ENCODE results near the gene ALDH1A3.
A peak's percentile ranks its signal among the peaks of the same experiment; 100 is the strongest.

Gene ALDH1A3

DNA sequence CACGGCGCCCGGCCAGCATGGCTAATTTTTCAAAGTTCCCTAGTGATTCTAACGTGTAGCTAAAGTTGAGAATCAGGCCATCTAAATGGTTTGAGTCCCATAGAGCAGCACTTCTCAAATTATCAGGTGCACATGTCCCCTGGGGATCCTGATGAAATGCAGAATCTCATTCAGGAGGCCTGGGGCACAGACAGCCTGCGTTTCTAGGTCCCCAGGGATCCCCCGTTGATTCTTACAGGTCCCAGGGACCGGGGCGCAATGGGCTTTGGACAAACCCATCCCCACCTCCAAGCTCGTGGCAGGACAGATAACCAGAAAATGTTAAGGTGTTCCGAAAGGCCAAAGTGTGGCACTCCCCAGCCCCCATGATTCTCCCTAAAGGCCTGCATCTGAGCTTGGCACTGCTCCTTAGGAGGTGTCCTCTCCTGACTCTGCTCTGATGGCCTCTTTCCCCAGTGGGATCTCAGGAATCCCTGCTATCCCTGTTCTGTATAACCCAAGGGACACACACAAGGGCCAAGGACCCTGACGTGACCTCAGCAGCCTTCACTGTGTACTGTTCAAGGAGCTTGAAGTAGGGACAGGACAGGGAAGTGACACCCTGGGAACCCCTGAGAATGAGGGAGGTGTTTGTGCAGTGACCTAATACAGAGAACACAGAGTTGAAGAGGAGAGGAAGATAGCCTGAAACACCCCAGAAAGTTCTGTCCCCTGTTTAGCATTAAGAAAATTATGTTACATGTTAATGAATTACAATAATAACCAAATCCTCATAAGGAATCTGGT, 47.5 kb downstream of the ALDH1A3 start:
- no peak for DNase-seq

DNA sequence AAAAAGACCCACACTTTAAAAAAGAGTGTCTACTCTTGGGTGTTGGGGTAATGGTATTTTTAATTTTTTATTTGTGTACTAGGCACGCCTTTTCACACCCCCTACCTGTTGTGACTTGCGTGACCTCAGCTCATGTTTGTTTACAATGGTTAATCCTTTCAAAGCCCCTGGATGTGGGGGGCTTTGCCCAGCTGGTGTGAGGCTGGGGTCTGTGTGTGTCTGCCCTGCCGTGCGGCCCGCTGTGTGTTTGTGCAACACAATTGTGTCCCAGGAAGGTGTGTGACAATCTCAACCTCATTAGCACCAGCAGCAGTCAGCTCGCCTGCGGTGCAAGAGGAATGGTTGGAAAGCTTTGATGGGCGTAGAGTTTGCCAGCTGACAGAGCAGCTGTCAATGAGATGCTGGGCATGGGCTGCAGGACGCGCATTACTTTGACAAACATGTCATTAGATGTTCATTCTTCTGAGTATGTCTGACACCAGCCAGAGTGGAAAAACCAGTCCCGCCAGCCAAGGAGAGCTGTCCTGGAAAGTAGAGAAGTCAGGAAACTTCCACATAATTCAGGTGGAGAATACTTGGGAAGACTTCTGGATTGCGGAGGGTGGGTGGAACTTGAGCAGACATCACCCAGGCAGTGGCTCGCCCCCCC, 49.1 kb downstream of the ALDH1A3 start:
- peak; percentile 86 for DNase-seq

DNA sequence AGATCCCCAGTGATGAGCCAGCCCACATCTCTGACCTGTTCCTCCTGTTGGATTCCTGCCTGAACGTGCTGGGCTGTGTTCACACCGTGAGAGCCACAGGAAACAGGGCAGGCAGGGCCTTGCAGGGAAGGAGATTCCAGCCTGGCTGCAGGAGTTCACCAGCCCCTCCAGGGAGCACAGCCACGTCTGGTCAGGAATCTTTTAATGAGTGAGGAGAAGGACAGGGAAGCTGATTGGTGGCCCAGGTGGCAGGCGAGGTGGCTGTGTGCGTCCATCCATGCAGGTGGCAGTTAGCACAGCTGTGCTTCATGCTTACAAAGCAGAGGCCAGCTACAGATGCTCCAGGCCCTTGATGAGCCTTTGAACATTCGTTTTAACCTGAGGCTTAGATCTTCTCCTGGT, 50.0 kb downstream of the ALDH1A3 start:
- DNase-seq: peak; percentile 73

DNA sequence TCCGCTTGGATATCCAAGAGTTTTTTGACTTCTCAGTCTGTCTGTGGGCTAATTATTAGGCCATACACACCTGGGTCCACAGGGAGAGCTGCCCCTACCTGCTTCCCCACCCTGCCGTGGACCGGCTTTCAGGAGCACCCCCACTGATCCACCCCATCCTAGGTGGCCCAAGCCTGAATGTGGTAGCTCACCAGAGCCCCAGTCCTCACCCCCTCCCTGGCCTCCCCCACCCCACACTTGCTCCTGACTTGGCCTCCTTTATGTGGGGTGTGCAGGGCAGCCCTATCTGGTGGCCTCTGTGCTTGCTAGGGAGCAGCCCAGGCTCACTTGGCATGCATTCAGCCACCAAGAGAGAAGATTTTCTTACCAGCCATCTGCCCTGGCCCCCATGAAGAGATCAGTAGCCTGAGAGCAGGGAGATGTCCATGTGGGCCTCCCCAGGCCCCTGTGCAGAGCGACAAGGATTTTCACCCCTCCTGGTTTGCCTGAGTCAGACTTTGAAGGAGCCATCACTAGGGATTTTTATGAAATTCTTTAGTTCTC, 50.7 kb downstream of the ALDH1A3 start:
- no peak for DNase-seq

DNA sequence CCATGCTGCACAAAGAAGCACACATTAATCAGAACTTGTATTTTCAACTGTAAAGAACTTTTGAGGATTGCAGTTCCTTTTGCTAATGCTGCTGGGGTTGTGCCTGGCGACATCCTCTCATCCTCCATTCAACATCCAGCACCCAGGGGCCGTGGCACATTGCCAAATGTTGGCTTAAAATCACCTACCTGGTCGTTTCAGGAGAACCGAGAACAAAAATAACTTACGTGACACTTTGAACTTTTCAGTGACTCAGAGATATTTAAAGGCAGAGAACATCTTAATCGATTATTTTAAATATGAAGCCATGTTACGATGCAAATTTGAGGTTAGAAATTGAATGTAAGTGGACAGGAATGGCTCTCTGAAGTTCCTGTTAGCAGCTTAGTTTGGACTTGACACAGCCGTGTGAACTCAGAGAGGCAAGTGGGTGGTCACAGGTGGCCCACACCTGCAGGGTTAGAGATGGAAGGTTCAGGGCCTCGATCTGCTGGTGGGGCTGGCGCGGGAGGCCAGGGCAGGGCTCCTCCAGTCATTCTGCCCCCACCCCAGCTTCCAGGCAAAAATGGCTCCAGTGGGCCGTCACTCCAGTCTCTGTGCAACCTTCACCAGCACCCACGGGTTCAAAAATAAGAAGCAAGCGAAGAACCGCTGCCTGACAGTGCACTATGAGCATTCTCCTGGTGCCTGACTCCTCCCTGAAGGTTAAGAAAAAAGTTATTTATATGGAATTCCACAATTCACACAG, 51.7 kb downstream of the ALDH1A3 start:
- DNase-seq: no peak

DNA sequence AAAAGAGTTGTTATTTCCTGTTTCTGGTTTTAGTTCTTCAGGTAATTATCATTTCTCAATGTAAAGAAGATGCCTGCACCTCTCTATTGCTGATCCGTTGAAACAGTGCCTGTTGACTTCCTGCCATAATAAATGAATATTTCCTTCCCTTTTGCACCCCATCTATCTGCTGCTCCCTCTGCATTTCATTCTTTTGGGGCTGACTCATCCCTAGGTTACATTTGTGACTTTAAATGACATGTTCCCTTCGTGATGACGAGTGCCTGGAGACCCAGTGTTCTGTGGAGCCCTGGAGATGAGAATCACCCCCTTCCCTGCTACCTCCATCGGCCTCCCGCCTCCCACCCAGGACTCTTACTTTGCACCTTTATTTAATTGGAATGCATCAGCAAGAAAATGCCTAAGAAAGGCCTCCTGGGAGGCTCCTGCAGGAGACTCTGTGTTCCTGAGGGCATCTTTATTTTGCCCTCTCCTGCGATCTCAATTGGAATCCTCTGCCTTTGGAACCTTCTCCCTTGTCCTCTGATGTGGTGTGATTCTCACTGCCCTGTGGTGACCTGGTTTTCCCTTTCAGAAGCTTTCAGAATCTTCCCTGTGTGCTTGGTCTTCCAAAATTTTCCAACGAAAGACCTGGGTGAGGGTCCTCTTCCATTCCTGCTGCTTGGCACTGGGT, 53.2 kb downstream of the ALDH1A3 start:
- DNase-seq: no peak

DNA sequence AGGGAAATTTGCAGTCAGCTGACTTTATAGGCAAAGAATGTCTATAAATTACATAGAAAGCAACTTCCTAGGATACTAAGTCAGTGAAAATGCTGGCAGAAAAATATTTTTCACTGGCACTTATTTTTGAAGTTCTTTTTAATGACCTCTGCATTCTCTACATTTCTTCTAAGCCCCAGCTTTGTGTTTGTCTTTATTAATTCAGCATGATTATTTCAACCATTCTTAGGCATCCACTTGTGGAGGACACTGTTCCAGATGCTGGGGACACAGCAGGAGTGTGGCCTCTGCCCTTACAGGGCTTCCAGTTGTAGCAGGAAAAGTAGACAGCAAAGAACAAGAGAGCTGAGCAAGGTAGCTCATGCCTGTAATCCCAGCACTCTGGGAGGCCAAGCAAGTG, 54.5 kb downstream of the ALDH1A3 start:
- DNase-seq: no peak

DNA sequence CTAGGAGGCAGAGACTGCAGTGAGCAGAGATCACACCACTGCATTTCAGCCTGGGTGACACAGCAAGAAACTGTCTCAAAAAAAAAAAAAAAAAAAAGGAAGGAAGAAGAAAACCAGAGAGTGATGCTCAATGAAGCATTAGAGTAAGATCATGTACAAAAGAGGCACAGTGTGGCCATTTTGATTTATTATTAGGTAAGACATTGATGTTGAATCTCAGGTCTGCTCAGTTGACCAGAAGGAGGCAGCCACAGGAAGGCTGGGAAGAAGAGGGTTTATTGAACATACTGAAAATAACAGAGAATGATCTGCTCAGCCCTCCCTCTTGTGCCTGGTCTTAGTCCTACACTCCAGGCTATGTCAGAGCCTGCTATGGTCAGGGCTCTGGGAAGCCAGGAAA, 55.1 kb downstream of the ALDH1A3 start:
- peak; percentile 4 for DNase-seq

DNA sequence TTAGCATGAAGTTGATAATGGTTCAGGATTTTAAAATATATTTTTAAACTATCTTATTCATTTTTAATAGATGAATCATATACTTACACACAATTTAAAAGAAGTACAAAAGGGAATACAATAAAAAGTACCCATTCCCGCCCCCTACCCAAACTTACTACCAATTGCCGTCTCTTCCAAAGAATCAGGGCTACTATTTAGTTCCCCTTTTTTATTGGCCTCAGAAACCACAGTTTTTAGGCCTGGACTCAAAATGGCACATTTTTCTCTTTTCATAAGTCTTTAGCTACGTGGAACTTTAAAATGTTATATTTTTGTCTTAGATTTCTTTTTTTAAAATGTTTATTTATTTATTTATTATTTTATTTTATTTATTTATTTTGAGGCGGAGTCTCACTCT, 57.5 kb downstream of the ALDH1A3 start:
- DNase-seq: no peak

DNA sequence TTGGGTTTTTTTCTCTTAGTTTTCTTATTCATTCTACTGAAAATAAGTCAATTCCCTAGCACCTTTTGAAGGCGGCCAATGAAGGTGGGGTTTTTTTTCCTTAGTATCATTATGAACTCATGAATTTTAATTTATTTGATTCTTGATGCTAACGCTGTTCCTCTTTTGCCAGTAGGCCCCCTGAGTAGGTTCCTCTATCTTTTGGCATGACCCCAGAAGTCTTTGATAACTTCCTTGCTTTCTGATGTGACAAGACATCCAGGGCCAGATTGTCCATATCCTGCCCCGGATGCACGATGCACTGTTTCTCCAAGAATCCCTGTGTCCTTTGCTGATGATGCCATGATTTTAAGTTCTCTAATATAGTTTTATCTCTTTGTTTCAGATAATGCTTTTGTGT, 60.2 kb downstream of the ALDH1A3 start:
- DNase-seq: no peak

DNA sequence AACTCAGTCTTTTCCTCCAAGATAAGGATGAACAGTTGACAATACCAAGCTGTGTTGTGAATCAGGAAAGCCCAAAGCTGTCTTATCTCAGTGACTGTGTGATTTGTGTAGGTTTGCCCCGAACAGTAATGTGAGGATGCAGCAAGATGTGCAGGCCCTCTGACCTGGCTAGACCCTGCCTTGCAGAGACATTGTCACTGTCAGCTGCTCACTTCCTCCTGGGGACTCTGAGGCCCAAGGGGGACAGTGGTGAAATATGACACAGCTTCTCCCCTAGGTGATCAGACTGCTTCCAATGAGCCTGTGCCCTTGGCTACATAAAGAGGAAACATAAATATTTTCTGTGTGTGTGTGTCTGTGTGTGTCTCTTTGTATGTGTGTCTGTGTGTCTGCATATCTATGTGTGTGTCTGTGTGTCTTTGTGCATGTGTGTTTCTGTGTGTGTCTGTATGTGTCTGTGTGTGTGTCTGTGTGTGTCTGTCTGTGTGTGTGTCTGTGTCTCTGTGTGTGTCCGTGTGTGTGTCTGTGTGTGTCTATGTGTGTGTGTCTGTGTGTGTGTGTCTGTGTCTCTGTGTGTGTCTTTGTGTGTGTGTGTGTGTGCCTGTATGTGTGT, 61.2 kb downstream of the ALDH1A3 start:
- DNase-seq: no peak

DNA sequence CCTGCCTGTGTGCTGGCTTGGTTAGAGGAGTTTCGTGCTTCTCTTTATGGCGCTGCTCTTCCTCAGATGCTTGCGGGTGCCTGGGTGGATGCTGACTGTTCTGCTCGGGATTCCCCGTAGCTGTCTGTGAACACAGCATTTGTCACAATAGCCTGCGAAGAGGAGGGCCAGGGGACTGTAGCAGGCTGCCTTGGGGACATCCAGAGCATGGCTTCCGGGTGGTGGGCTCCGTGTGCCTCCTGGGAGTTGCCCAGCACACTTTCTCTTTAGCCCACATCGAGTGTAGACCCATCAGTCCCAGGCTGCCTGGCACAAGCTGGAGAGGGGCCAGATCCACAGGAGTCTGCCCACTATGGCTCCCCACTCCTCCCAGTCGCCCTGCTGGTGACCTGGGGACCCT, 61.9 kb downstream of the ALDH1A3 start:
- DNase-seq: no peak

DNA sequence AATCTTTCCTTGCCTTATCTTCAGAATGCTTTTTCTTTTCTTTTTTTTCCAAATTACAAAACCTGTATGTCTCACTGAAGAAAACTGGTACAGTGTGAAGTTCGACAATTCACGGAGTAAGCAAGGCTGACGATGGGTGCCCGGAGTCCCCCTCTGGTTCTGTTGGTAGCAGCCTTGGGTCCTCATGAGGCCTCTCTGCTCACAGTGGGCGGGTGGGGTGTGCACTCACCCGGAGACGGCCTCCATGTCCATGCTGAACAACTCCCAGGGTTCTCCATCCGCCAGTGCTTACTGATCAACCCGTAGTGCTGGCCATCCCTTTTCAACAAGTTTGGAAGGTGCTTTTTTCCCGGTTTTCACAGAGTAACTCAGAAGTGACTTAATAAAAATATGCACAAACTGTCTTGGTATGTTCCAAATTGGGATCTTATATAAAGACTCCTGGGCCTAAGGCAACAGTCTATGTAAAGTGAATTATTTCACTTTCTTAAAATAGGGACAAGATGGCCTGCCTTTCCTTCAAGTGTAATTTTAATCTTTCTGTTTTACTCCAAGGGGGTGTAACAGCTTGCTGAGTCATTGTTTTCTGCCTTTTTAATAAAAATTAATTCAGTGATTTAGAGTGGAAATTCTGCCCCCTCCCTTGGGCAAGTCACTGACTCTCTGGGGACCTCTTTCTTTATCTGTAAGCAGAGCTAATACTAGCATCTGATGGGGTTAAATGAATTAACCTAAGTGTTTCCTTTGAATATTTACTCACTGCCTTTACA, 63.2 kb downstream of the ALDH1A3 start:
- no peak for DNase-seq

DNA sequence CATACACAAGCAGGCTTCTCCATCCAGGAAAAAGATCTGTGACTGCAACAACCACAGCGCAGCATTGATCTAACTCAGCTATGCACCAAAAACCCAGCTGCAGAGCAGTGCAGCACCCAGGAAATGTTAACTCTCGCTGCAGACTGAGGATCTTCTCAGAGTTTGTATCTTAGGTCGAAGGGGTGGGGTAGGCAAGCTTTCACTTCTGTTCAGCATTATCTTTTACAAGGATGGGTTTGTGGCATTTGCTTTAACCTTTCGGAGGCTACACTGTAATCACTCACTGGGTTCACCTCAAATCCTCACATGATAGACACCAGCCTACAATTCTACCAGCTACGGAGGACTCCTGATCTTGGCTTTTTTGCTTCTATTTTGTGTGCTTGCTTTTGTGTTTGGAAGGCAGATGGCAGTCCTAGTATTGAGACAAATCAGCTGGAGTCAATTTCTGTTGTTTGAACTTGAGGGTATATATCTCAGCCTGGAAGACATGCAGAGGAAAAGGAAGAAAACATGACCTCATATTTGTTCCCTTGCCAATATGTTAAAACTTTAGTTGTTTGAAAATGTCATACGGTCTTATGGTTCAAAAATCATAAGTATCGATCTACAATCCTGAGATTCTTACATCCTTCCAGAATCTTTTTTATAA, 64.7 kb downstream of the ALDH1A3 start:
- no peak for DNase-seq

DNA sequence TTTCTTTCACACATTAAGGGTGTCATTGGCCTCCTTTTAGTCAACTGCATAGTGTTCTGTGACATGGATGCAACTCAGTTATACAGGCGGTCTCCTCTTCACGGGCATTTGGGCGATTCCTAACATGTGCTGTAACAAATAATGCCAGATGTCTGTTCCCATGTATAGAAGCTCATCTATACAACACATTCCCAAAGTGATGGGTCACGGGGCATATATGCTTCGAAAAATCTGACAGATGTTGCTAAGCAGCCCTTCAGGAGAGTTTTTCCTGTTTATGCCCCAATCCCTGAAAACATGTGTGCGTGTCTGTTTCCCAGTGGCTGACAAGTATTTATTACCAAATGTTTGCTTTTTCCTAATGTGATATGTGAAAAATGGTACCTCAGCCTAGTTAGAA, 65.4 kb downstream of the ALDH1A3 start:
- no peak for DNase-seq

DNA sequence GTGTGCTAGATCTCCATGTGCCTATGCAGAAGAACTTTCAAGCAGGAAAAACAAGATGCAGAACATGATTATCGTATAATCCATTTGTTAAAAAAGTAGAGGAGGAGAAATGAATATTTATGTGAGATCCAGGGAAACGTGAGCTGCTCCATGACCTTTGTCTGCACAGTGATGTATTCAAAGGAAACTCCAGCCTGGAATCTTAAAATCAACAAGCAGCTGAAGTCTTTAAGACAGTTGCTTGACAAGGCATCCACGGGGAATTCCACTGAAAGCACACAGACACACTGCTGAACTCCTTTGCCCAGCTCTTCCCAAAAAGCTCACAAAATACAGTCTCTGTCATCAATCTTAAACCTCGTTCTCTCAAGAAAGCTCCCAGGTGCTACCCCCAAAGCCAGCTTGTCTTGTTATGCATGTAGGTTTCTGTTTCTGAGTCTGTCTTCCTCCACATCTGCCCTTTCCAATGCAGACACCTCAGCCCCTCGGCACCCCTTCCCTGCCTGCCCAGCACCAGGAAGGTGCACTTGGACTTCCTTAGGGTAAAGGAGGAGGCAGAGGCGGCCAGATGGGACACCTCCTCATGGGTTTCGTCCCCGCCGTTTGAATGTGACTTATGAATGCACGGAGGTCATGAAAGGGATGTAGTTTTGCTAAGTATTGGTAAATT, 68.3 kb downstream of the ALDH1A3 start:
- no peak for DNase-seq

DNA sequence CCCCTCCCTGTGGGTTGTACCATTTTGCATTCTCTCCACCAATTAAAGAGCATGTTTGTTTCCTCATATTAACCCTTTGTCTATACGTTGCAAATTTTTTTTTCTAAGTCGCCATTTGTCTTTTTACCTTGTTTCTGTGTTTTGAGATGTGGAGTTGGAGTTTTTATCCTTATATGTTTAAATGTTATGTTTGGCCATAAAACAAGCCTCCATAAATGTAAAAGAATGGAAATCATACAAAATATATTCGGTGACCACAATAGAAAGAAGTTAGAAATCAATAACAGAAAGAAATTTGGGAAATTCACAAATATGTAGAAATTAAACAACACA, 68.8 kb downstream of the ALDH1A3 start:
- no peak for DNase-seq

DNA sequence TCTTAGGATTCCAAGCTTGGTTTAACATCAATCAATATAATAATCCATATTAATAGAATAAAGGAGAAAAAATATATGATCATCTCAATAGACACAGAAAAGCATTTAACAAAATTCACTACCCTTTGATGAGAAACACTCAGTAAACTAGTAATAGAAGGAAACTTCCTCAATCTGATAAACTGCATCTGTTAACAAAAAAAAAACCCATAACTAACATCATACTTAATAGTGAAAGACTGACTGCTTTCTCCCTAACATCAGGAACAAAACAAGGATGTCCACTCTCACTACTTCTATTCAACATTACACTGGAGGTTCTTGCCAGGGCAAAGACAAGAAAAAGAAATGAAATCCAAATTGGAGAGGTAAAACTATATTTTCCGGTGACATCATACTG, 70.1 kb downstream of the ALDH1A3 start:
- no peak for DNase-seq

DNA sequence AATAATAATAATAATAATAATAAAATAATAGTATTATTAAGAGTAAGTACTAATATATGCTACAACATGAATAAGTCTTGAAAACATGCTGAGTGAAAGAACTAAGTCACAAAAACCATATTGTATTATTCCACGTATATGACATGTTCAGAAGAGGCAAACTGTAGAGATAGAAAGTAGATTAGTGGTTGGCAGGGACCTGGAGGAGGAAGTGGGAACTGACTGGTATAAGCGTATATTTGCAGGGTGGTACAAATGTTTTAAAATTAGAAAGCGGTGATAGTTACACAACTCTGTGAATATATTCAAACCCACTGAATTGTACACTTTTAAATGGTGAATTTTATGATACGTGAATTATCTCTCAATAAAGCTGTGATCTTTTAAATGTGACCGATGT, 72.3 kb downstream of the ALDH1A3 start:
- no peak for DNase-seq

DNA sequence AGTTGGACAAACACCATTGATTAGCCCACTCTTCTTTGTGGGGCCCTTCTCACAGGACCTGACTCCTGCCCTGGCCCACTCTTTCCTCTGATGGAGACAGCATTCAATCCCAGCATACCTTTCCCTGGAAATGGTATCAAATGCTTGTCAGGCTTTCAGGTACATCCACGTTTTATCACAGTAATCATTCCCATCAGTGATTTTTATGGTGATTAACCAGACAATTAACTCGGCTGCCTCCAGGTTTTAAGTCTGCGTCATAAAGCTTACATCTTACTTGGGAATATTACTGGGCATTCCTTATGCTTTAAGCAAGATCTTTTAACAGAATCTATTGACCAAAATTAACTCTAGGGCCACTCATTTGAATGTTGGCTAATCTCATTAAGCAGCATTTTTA, 72.9 kb downstream of the ALDH1A3 start:
- no peak for DNase-seq
